Right lung (tissue), 5 donors: Measurements from ENCODE around the gene USH2A. TPM values are rescaled to one million over a fixed set of nuclear protein-coding genes. Genes with fewer than 3 reads are reported as not detected.

Experiments
- DNase-seq, 2 donors: peaks; one replicate each; pipeline ENCODE4 v3.0.0-alpha.2; 2013
- polyA plus RNA-seq, 5 donors: library from polyadenylated mRNA; unstranded; fragments of 120-200 nt; gene quantifications; one replicate each; pipeline versions ENCODE4 v1.2.1 to v1.2.3, GENCODE V29; 2013; ENCODE audit warnings: inconsistent platforms in 1 of 5, low replicate concordance in 1 of 5; ENCODE audit not compliant: insufficient read length in 5 of 5, insufficient read depth in 1 of 5

USH2A gene
- polyA plus RNA-seq, 5 donors, result 0.03 to 0.10 (median 0.06) TPM

GRCh38 chr1:215710036-215710898 is 713.0 kb downstream of the USH2A start:
- peak in 1 of 2 donors; percentile 14 for DNase-seq

DNA sequence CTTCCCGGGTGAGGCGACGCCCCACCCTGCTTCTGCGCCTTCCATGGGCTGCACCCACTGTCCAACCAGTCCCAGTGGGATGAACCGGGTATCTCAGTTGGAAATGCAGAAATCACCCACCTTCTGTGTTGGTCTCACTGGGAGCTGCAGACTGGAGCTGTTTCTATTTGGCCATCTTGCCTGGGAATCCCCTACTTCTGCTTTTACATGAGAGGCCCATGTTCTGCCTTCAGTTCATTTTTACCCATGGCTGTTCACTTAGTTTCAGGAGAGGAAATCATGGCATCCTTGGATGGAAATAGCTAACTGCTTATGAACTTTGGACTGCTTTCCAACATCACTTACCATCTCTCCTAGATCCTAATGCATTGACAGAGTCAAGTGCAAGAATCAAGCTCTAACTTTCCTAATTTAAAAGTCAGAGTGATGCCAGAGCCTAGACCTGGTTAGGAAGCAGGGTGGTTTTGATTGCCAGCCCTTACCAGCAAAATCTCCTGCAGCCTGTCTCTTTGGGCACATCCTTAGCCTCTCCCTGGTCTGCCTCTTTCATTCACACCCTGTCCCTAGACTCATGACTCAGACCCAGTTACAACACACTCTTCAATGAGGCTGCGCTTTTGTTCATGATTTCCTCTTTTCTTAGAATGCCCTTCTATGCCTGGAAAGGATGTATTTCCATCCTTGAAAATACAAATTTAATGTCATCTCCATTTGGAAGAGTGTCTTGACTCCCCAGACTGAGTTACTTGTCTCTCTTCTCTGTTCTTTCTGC is 719.0 kb downstream of the USH2A start:
- no peak for DNase-seq

DNA sequence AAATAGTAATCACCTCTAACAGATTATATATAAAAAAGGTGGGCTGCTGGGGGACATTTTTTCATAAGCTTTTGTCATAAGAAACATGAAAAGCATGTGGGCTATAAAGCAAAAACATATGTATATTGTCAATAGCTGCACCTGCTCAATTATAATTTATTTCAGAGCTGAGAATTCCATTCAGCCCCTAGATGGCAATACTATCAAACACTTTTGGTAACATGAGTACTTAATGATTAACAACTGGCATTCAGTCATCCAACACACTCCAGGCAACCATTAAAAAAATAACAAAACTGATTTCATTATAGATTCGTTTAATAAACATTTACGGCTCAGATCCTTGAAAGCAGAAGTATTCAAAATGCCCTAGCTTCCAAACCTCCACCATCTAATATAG is 741.0 kb downstream of the USH2A start:
- no peak for DNase-seq

- no peak for DNase-seq
Measured at GRCh38 chr1:215681041-215681440, 742.2 kb downstream of the USH2A start.

GRCh38 chr1:215679231-215679630 is 744.0 kb downstream of the USH2A start:
- no peak for DNase-seq

GRCh38 chr1:215677112-215677511 is 746.1 kb downstream of the USH2A start:
- DNase-seq, result no peak

GRCh38 chr1:215673943-215674342 is 749.3 kb downstream of the USH2A start:
- DNase-seq, result no peak

DNA sequence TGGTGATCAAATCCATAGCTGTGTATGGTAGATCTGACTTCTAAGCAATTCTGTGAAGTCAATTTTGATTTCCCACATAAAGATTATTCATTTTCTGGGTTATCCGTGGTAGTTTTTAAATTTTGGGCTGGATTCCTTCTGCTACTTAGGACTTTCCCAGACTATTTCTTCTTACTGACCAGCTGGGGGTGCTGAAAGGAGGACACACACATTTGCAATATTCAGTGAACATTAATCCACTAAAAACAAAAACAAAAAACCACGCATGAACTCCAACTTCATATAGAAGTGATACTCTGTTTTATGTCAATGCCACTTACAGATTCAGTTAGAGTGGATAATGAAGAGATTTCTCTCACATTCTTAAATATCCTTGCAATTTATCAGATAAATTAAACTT is 750.8 kb downstream of the USH2A start:
- no peak for DNase-seq

- DNase-seq, result no peak
Measured at GRCh38 chr1:215669806-215670491, 753.3 kb downstream of the USH2A start.

GRCh38 chr1:215667761-215668160 is 755.5 kb downstream of the USH2A start:
- DNase-seq, result no peak

DNA sequence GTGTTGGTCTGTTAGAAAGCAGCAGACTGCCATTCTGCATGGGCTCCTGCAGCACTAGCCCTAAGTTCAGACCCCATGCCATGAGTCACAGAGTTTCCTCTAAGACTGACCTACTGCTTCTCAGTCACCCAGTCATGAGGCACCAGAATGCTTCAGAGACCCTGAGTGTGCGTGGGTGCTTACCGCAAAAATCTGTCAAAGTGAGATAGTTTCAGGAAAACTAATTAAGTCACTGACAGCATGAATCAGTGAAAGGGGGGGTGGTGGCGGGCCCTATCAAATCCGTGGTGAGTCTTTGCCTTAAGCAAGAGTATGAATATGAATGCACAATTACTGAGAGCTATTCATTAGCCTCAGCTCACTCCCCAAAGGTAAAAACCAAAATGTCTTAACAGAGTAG is 758.0 kb downstream of the USH2A start:
- no peak for DNase-seq

- no peak for DNase-seq
Measured at GRCh38 chr1:215661033-215661432, 762.2 kb downstream of the USH2A start.

GRCh38 chr1:215660259-215660658 is 763.0 kb downstream of the USH2A start:
- DNase-seq, result no peak

- no peak for DNase-seq
Measured at GRCh38 chr1:215657047-215657446, 766.2 kb downstream of the USH2A start.

DNA sequence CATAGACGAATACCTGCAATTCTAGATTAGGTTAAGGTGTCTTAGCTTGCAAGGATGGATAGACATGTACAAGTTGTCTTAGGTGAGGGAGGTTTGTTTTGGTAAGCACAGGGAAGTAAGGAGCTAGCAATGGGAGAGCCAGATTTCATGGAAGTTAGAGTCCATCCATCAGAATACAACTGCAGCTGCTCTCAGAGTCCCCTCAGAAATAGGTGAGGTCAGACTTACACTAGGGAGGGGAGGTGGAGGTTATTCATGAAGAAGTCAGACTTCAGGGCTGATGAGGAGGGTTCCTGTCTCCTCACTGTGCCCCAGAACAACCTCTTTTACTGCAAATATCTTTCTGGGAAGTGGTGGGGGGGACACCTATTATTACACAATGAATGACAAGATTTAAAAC is 770.9 kb downstream of the USH2A start:
- DNase-seq, result no peak

DNA sequence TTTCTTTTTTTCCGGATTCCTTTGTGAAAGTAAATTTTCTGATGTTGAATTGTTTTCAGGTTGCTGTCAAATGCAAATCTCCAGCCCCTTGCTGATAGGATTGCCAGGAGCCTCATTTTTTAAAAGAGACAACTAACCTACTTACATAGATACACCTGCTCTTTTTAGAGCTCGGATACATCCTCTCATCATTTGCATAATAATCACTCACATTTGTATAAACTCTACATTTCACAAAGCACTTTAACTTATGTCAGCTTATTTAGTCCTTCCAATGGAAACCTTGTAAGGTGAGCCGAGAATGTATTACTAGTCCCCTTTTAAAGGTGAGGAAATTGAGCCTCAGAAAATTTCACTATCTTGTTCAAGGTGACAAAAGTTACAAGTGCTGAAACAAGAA is 771.4 kb downstream of the USH2A start:
- DNase-seq, result no peak

- DNase-seq, result no peak
Measured at GRCh38 chr1:215650446-215651149, 772.6 kb downstream of the USH2A start.

GRCh38 chr1:215648957-215649356 is 774.3 kb downstream of the USH2A start:
- no peak for DNase-seq

GRCh38 chr1:215647738-215648137 is 775.5 kb downstream of the USH2A start:
- DNase-seq, result no peak

- DNase-seq, result no peak
Measured at GRCh38 chr1:215645861-215646260, 777.4 kb downstream of the USH2A start.

- no peak for DNase-seq
Measured at GRCh38 chr1:215645182-215645581, 778.1 kb downstream of the USH2A start.
